Mesodermal cell (in vitro differentiated cells): ENCODE data around the gene C1orf122.

Source experiments
- H3K27ac ChIP-seq: 2 replicates; pipeline ENCODE4 v1.7.0; 2013; ENCODE audit warnings: mild to moderate bottlenecking, low read depth, low read length, moderate library complexity; ENCODE audit not compliant: severe bottlenecking
- H3K36me3 ChIP-seq: 2 replicates; pipeline ENCODE4 v1.7.1; 2013; ENCODE audit warnings: mild to moderate bottlenecking, low read length, moderate library complexity; ENCODE audit not compliant: control insufficient read depth, insufficient read depth
- H3K4me1 ChIP-seq: one replicate; pipeline ENCODE4 v1.7.1; 2013; ENCODE audit warnings: mild to moderate bottlenecking, low read length; ENCODE audit not compliant: insufficient read depth, control insufficient read depth, poor library complexity, severe bottlenecking
- H3K4me3 ChIP-seq: 2 replicates; pipeline ENCODE4 v1.7.0; 2013; ENCODE audit warnings: low read length, control low read depth, mild to moderate bottlenecking; ENCODE audit not compliant: insufficient read depth, poor library complexity, severe bottlenecking; ENCODE audit errors: extremely low read depth
- H3K9me3 ChIP-seq: 2 replicates; pipeline ENCODE4 v1.7.1; 2013; ENCODE audit warnings: mild to moderate bottlenecking, low read length, moderate library complexity; ENCODE audit not compliant: control insufficient read depth
- WGBS, 2 experiments: methylation state at CpG; one replicate each; pipeline ENCODE4 v1.1.5; 2013; ENCODE audit warnings: missing lambda C conversion rate in 2 of 2; ENCODE audit not compliant: insufficient coverage in 2 of 2; 5-methylcytosine and 5-hydroxymethylcytosine counted together

The C1orf122 gene

GRCh38 chr1:37776946-37777516 is 30.6 kb upstream of the C1orf122 start:
- Histone ChIP-seq H3K27ac (no peak overlapping the region), H3K4me3 (no peak overlapping the region), H3K4me1 (no peaks in the 10 kb centered on the region), H3K36me3 (no peaks in the 10 kb centered on the region), H3K9me3 (no peaks in the 10 kb centered on the region)
- WGBS, 2 experiments = 37 to 83% methylated on average over 2 to 4 of the region's 4 CpGs

GRCh38 chr1:37778654-37779053 is 28.9 kb upstream of the C1orf122 start:
- Histone ChIP-seq H3K9me3 (no peaks in the 10 kb centered on the region), H3K36me3 (no peaks in the 10 kb centered on the region), H3K4me3 (no peak overlapping the region), H3K27ac (no peak overlapping the region), H3K4me1 (no peaks in the 10 kb centered on the region)
- WGBS, 2 experiments = 80 to 83% methylated on average over 1 of the region's 3 CpGs

- Histone ChIP-seq H3K4me3 (no peak overlapping the region), H3K36me3 (no peaks in the 10 kb centered on the region), H3K9me3 (no peaks in the 10 kb centered on the region), H3K27ac (no peak overlapping the region), H3K4me1 (no peaks in the 10 kb centered on the region)
- WGBS, 2 experiments = 78 to 83% methylated on average over 12 to 13 of the region's 17 CpGs
Observed at GRCh38 chr1:37782491-37782890, 25.1 kb upstream of the C1orf122 start.

GRCh38 chr1:37792943-37793686 is 14.5 kb upstream of the C1orf122 start:
- H3K27ac ChIP-seq = no peak overlapping the region
- H3K9me3 ChIP-seq = no peaks in the 10 kb centered on the region
- no peak overlapping the region for H3K4me3 ChIP-seq
- H3K36me3 ChIP-seq = no peaks in the 10 kb centered on the region
- H3K4me1 ChIP-seq = no peaks in the 10 kb centered on the region
- 55 to 69% methylated on average over 20 to 27 of the region's 36 CpGs for WGBS, 2 experiments

GRCh38 chr1:37793773-37794371 is 13.7 kb upstream of the C1orf122 start, which contains the start of gene MANEAL:
Gene MANEAL (plus strand): TSS chr1:37793847. CDS start chr1:37794183, 336 bp downstream.
- WGBS, 2 experiments = 0 to 1% methylated on average over 42 to 58 of the region's 82 CpGs
- Histone ChIP-seq H3K27ac (no peak within 1 kb of the TSS), H3K9me3 (no peaks in the 10 kb centered on the region), H3K4me3 (peak within 1 kb of the TSS; percentile 33), H3K36me3 (no peaks in the 10 kb centered on the region), H3K4me1 (no peaks in the 10 kb centered on the region)

GRCh38 chr1:37794372-37795339 is 12.9 kb upstream of the C1orf122 start:
- WGBS, 2 experiments = 17 to 20% methylated on average over 43 to 46 of the region's 59 CpGs
- Histone ChIP-seq H3K4me3 (no peak overlapping the region), H3K9me3 (no peaks in the 10 kb centered on the region), H3K36me3 (peaks cover 2% of the 10 kb centered on the region), H3K27ac (no peak overlapping the region), H3K4me1 (no peaks in the 10 kb centered on the region)

- no peak overlapping the region for H3K4me3 ChIP-seq
- WGBS, 2 experiments = 23 to 32% methylated on average over 19 to 20 of the region's 22 CpGs
- H3K36me3 ChIP-seq = peaks cover 4% of the 10 kb centered on the region
- no peak overlapping the region for H3K27ac ChIP-seq
- no peaks in the 10 kb centered on the region for H3K4me1 ChIP-seq
- no peaks in the 10 kb centered on the region for H3K9me3 ChIP-seq
Observed at GRCh38 chr1:37795340-37796125, 12.1 kb upstream of the C1orf122 start.

- 94 to 95% methylated on average over 2 of the region's 3 CpGs for WGBS, 2 experiments
- H3K4me3 ChIP-seq = no peak overlapping the region
- no peak overlapping the region for H3K27ac ChIP-seq
- no peaks in the 10 kb centered on the region for H3K4me1 ChIP-seq
- H3K9me3 ChIP-seq = no peaks in the 10 kb centered on the region
- peaks cover 14% of the 10 kb centered on the region for H3K36me3 ChIP-seq
Observed at GRCh38 chr1:37797750-37798345, 9.7 kb upstream of the C1orf122 start.

GRCh38 chr1:37802439-37802838 is 5.2 kb upstream of the C1orf122 start:
- Histone ChIP-seq H3K27ac (no peak overlapping the region), H3K36me3 (peaks cover 56% of the 10 kb centered on the region), H3K4me1 (no peaks in the 10 kb centered on the region), H3K4me3 (no peak overlapping the region), H3K9me3 (no peaks in the 10 kb centered on the region)
- WGBS, 2 experiments = 92% methylated on average over 1 of the region's 1 CpG; no CpG with 5 or more reads in 1 of the 2 experiments
